Activated CD4-positive, alpha-beta T cell treated with anti-CD3 and anti-CD28 coated beads, Interleukin-2, amount 50 U/mL, for 1 hour (primary cell): ENCODE data around the gene BRDT.

Experiments
- DNase-seq: peaks from one replicate; pipeline ENCODE4 v3.0.0-alpha.2; 2020

Gene BRDT

GRCh38 chr1:91949356-91949699 lies at the start of gene BRDT:
Gene BRDT, plus strand, starts transcription at chr1:91949401. Its CDS starts 13,354 bp downstream, at chr1:91962755.
- no peak for DNase-seq

GRCh38 chr1:91900562-91900961 lies 48.6 kb upstream of the BRDT start:
- DNase-seq: no peak

- DNase-seq: no peak
These were observed 48.0 kb upstream of the BRDT start for GRCh38 chr1:91901231-91901630.

GRCh38 chr1:91912266-91912665 lies 36.9 kb upstream of the BRDT start:
- no peak for DNase-seq

- no peak for DNase-seq
These were observed 36.2 kb upstream of the BRDT start for GRCh38 chr1:91913018-91913417.

- no peak for DNase-seq
These were observed 33.2 kb upstream of the BRDT start for GRCh38 chr1:91916046-91916445.

GRCh38 chr1:91916811-91917460 lies 32.3 kb upstream of the BRDT start:
- DNase-seq: no peak

- DNase-seq: no peak
These were observed 29.2 kb upstream of the BRDT start for GRCh38 chr1:91919962-91920361.

GRCh38 chr1:91924146-91924545 lies 25.1 kb upstream of the BRDT start:
- DNase-seq: no peak

- no peak for DNase-seq
These were observed 23.4 kb upstream of the BRDT start for GRCh38 chr1:91925644-91926435.

GRCh38 chr1:91928026-91928425 lies 21.2 kb upstream of the BRDT start:
- DNase-seq: no peak

GRCh38 chr1:91929250-91929649 lies 20.0 kb upstream of the BRDT start:
- DNase-seq: no peak

- DNase-seq: no peak
These were observed 11.6 kb upstream of the BRDT start for GRCh38 chr1:91937613-91938012.

GRCh38 chr1:91940496-91940895 lies 8.7 kb upstream of the BRDT start:
- no peak for DNase-seq

- DNase-seq: no peak
These were observed 5.1 kb upstream of the BRDT start for GRCh38 chr1:91944087-91944486.

GRCh38 chr1:91948097-91948496 lies 1.1 kb upstream of the BRDT start:
- no peak for DNase-seq

GRCh38 chr1:91948501-91949355 lies 473 bp upstream of the BRDT start:
- DNase-seq: peak; percentile 24

- no peak for DNase-seq
These were observed 3.0 kb downstream of the BRDT start for GRCh38 chr1:91952187-91952586.

GRCh38 chr1:91958926-91959325 lies 9.7 kb downstream of the BRDT start:
- DNase-seq: no peak

GRCh38 chr1:91968334-91968733 lies 19.1 kb downstream of the BRDT start:
- DNase-seq: no peak

GRCh38 chr1:91979383-91979782 lies 30.2 kb downstream of the BRDT start:
- no peak for DNase-seq

- DNase-seq: no peak
These were observed 31.5 kb downstream of the BRDT start for GRCh38 chr1:91980663-91981062.

- DNase-seq: no peak
These were observed 32.9 kb downstream of the BRDT start for GRCh38 chr1:91981996-91982609.
